H4 (cell line): Measurements from ENCODE around the gene RFX7. TPM values are rescaled to one million over a fixed set of nuclear protein-coding genes. Genes with fewer than 3 reads are reported as not detected.

Experiments used
- DNase-seq: peaks from one replicate; pipeline ENCODE4 v3.0.0-alpha.2; 2015; ENCODE audit warnings: low spot score
- total RNA-seq: library from RNA; depleted of rRNA; stranded (reverse); fragments of >200 nt; shearing (Covaris generic); gene quantifications from 2 replicates; pipeline ENCODE4 v1.2.3, GENCODE V29; 2014

The RFX7 gene
- total RNA-seq, 1 experiment from 2014 or later, result 4.9 TPM

GRCh38 chr15:56126409-56126808 is 117.3 kb downstream of the RFX7 start:
- DNase-seq, result no peak

- DNase-seq, result no peak
Observed at GRCh38 chr15:56124391-56124790, 119.3 kb downstream of the RFX7 start.

DNA sequence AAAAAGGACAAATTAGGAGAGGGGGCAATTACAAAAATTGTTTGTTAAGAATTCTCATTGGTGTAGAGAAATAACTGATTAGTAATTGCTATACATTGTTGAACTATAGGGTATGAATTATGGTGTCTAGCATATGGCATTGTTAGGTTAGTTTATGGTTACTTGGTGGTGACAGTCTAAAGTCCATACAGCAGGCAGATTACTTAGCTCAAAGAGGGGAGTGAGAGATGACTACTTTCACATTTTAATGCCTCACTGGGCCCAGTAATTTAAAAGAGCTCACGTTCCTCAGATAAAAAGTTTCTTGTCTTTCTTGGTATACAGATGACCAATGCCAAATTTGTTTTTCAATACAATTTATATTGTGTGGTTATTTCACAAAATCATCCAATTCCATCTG is 137.8 kb downstream of the RFX7 start:
- DNase-seq, result no peak

GRCh38 chr15:56102441-56102840 is 141.2 kb downstream of the RFX7 start:
- DNase-seq, result no peak

GRCh38 chr15:56099311-56099710 is 144.4 kb downstream of the RFX7 start:
- DNase-seq, result no peak

DNA sequence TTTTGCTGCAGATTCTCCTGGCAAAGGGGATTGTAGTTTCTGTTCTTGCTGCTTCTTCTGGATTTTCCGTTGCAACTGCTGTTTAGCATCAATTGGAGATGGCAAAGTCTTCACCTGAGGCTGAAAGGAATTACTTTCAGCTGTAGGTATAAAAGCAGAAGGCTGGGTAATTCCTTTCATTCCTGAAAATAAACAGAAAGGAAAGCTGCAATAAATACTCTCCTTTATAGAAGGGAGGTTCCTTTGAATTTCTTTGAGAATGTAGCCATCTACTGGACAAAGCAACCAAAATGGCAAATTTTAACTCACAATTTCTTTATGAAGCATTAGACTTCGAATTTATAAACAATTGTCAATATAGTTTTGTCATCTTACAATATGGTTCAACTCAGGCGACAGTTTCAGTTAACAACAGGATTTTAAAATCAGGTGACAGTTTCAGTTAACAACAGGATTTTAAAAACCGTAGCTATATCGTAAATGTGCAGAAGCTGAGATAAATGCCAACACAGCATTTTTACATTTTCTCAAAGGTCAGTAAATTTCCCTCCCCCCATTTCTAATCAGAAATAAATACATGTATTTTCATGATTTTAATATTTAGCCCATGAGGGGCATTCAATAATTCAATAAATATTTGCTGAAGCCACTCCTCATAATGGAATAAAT is 145.3 kb downstream of the RFX7 start:
- no peak for DNase-seq

GRCh38 chr15:56095406-56095805 is 148.3 kb downstream of the RFX7 start:
- no peak for DNase-seq

DNA sequence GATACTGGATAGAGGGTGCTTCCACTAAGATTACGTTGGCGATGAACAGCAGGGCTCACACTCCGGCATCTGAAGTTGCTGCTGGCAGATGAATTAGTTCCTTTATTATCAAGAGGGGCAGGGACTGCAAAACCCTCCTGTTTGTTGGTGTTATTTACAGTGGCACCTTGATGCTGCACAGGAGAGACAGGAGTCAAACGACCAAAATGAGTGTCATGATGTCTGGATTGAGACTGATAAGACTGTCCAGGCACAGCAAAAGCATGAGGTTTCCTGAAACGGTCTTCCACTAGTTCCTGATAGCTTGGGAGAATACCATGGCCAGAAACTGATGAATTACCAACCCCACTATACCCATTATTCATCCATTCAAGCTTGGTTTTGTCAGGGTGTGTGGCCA is 149.5 kb downstream of the RFX7 start:
- DNase-seq, result no peak

- no peak for DNase-seq
Observed at GRCh38 chr15:56088389-56088788, 155.3 kb downstream of the RFX7 start.

GRCh38 chr15:56086566-56086965 is 157.1 kb downstream of the RFX7 start:
- DNase-seq, result no peak

- no peak for DNase-seq
Observed at GRCh38 chr15:56082263-56082761, 161.4 kb downstream of the RFX7 start.

DNA sequence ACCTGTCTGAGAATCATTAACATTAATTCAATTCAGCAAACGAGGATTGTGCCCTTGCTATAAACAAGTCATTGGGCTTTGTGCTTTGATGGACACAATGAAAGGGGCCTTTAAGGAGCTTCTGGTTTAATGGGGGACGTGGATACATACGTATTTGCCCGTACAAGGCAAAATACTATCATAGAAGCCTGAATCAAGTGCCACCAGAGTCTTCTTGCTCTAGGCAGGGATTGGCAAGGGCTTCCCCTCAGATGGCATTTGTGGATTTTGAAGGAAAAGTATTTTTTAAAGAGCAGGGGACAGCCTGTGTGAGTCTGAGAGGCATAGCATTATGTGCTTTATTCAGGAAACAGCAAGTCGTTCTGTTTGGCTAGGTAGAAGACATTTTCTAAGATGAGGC is 166.6 kb downstream of the RFX7 start:
- DNase-seq, result no peak

GRCh38 chr15:56076640-56077039 is 167.0 kb downstream of the RFX7 start:
- no peak for DNase-seq

DNA sequence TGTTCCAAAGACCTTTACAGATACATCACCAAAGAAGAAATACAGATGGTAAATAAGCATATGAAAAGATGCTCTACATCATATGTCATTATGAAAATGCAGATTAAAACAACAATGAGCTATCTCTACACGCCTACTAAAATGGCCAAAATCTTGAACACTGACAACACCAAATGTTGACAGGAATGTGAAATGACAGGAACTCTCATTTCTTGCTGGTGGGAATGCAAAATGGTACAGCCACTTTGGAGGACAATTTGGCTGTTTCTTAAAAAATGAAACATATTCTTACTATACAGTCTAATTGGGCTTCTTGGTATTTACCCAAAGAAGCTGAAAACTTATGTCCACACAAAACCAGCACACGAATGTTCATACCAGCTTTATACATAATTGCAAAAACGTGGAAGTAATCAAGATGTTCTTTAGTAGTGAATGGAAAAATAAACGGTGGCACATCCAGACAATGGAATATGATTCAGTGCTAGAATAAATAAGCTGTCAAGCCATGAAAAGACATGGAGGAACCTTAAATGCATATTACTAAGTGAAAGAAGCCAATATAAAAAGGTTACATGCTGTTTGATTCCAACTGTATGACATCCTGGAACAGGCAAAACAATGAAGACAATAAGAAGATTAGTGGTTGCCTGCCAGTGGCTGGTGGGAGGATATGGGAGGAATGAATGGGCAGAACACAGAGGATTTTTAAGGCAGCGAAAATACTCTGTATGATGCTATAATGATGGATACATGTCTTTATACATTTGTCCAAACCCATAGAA is 169.0 kb downstream of the RFX7 start:
- no peak for DNase-seq

- DNase-seq, result no peak
Observed at GRCh38 chr15:56064152-56064551, 179.5 kb downstream of the RFX7 start.

DNA sequence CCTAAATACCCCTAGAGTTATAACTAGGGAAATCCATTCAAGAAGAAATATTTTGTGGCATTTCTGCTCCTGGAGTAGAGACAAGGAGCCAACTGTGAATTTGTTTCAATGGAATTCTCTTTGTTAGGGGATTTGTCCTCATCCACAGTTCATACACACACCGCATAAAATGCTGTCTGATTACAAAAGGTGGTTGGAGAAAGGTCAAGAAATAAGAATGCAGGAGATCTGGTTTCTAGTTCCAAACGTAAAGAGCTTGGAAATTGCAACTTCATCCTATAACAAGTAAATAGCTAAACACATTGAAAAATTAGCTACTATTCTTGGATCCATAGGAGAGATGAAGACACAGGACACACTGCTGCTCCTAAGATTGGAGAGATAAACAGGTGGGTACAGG is 184.0 kb downstream of the RFX7 start:
- DNase-seq, result no peak

GRCh38 chr15:56058986-56059385 is 184.7 kb downstream of the RFX7 start:
- DNase-seq, result no peak

- no peak for DNase-seq
Observed at GRCh38 chr15:56056626-56057025, 187.1 kb downstream of the RFX7 start.

- DNase-seq, result no peak
Observed at GRCh38 chr15:56053046-56053400, 190.7 kb downstream of the RFX7 start.

DNA sequence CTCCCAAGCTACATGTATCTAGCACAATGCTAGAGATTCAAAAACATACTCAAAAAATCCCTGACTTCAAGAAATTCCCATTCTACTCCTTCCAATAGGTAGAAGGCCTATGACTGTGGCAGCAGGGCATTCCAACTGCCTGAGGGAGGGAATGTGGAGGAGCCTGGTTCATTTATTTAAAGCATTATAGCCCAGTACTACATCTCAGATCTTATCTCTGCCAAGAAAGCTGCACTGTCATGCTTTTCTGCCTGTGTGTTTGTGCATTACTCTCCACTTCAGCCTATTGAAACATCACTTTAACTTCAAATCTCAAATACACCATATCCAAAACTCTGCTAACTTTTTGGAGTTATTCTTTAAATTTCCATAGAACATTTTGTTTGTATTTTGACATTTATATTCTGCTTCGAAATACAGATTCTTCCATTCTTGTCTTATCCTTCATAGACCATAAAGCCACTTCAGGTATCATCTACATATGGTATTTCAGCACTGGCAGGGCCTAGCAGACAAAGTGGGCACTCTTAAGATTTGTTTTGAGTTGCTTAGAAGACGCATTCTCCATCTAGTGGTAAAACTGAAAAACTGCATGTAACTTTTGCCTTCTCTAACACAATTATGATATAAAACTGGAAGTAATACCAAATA is 191.2 kb downstream of the RFX7 start:
- DNase-seq, result peak; percentile 58

DNA sequence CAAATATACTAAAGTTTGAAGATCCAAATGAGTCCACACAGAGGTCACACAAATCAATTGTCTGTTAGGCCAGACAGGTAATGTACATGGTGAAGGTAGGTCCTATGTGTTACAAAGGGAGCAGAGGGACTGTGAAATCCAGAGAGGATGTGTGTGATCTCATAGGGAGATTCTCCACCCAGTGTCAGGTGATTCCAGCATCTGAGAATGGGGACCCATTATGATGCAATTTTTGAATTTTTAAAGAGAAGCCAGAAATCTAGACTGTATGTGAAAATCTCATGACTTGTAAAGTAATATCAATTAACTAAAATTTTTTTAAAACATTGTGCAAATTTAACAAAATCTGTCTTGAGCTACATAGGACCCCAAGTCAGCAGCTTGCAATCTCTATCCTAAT is 192.0 kb downstream of the RFX7 start:
- DNase-seq, result no peak

- no peak for DNase-seq
Observed at GRCh38 chr15:56049577-56049976, 194.1 kb downstream of the RFX7 start.

DNA sequence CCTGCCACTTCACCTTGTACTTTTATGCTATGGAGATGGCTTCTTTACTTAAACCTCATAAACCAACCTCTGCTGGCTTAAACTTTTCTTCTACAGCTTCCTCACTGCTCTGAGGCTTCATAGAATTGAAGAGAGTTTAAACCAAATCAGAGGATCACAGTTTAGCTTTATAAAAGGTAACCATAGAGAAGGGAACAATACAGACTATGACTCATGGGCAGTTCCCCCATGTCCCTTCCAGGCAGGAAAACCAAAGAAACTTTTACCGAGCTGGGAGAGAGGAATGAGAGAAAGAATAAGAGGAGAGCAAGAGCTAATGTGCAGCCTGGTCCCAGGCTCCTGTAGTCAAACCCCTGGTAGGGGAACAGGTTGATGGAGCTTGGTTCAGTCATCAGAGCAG is 196.3 kb downstream of the RFX7 start:
- no peak for DNase-seq
